PC-3 (cell line): Measurements from ENCODE around the gene CAPN10. TPM values are rescaled to one million over a fixed set of nuclear protein-coding genes. Genes with fewer than 3 reads are reported as not detected.

Experiments
- ATAC-seq: fragments of 200-7000 bp; cut with Tn5 transposase; 2 replicates; pipeline ENCODE4 v1.9.1; 2020; ENCODE audit warnings: mild to moderate bottlenecking, moderate library complexity
- BruUV-seq: library from RNA; stranded (reverse); fragments of 400-500 nt; replicated peaks from 2 replicates; lab custom pipeline; 2021; lab: Mats Ljungman, UMichigan
- CTCF ChIA-PET: fragments of 300-600 bp; sonication (Branson Sonifier 250); formaldehyde crosslinking; loops from one replicate; lab custom pipeline; 2022; ENCODE audit warnings: antibody characterized with exemption; lab: Charles Lee
- POLR2A ChIA-PET: fragments of 300-600 bp; sonication (Branson Sonifier 250); formaldehyde crosslinking; loops from one replicate; lab custom pipeline; 2022; ENCODE audit warnings: antibody characterized with exemption; ENCODE audit not compliant: unreplicated experiment; lab: Charles Lee
- DNase-seq: peaks from one replicate; pipeline ENCODE4 v3.0.0-alpha.2; 2015
- H2AFZ ChIP-seq: fragments of 300-600 bp; sonication (generic); 2 replicates; pipeline ENCODE4 v1.6.0; 2016; ENCODE audit warnings: antibody characterized with exemption, low read length
- H3F3A ChIP-seq: fragments of 300-600 bp; sonication (generic); one replicate; pipeline ENCODE4 v1.6.0; 2017; ENCODE audit warnings: antibody characterized with exemption, low read length, control low read depth, mild to moderate bottlenecking; ENCODE audit not compliant: unreplicated experiment
- H3K27ac ChIP-seq: fragments of 300-600 bp; sonication (generic); 2 replicates; pipeline ENCODE4 v1.5.1; 2016; ENCODE audit warnings: mild to moderate bottlenecking, low read length
- H3K27me3 ChIP-seq: fragments of 300-600 bp; sonication (generic); 2 replicates; pipeline ENCODE4 v1.6.1; 2016; ENCODE audit warnings: low read length, mixed read lengths
- H3K36me3 ChIP-seq: fragments of 300-600 bp; sonication (generic); 2 replicates; pipeline ENCODE4 v1.6.1; 2016; ENCODE audit warnings: low read depth, mixed run types, low read length, mixed read lengths
- H3K4me1 ChIP-seq: fragments of 300-600 bp; sonication (generic); 2 replicates; pipeline ENCODE4 v1.5.1; 2016; ENCODE audit warnings: low read length; ENCODE audit not compliant: insufficient read depth
- H3K4me2 ChIP-seq: fragments of 300-600 bp; sonication (generic); 2 replicates; pipeline ENCODE4 v1.6.0; 2016; ENCODE audit warnings: low read length
- H3K4me3 ChIP-seq: fragments of 300-600 bp; sonication (generic); 2 replicates; pipeline ENCODE4 v1.5.1; 2016; ENCODE audit warnings: mild to moderate bottlenecking, low read length, mixed read lengths
- H3K79me2 ChIP-seq: fragments of 300-600 bp; sonication (generic); 2 replicates; pipeline ENCODE4 v1.6.1; 2017; ENCODE audit warnings: low read length, mixed read lengths
- H3K9ac ChIP-seq: fragments of 300-600 bp; sonication (generic); 2 replicates; pipeline ENCODE4 v1.6.0; 2016; ENCODE audit warnings: mild to moderate bottlenecking, low read length
- H3K9me2 ChIP-seq: fragments of 300-600 bp; sonication (generic); replicated peaks from 2 replicates; pipeline ENCODE4 v1.6.1; 2016; ENCODE audit warnings: mixed run types, low read length, mixed read lengths
- H3K9me3 ChIP-seq: fragments of 300-600 bp; sonication (generic); 2 replicates; pipeline ENCODE4 v1.6.1; 2016; ENCODE audit warnings: low read length, mixed read lengths
- H4K20me1 ChIP-seq: fragments of 300-600 bp; sonication (generic); 2 replicates; pipeline ENCODE4 v1.6.1; 2016; ENCODE audit warnings: low read length, mixed read lengths
- EZH2 ChIP-seq: fragments of 300-600 bp; sonication (generic); IDR thresholded peaks from one replicate; pipeline ENCODE4 v1.6.1; 2017; ENCODE audit warnings: antibody characterized with exemption, mild to moderate bottlenecking, low read length; ENCODE audit not compliant: unreplicated experiment
- EZH2phosphoT487 ChIP-seq: fragments of 300-600 bp; sonication (generic); IDR thresholded peaks from 2 replicates; pipeline ENCODE4 v1.6.1; 2018; ENCODE audit warnings: mild to moderate bottlenecking, antibody characterized with exemption, low read length, borderline replicate concordance
- intact Hi-C: fragments of 100-400 bp; cut with micrococcal nuclease; formaldehyde crosslinking; loops from 2 replicates; pipeline ENCODE4 v1.9.0; 2023
- total RNA-seq: library from RNA; depleted of rRNA; stranded (reverse); fragments of >200 nt; gene quantifications from 2 replicates; pipeline ENCODE4 v1.2.3, GENCODE V29; 2014
- TF ChIP-seq, protein P1 (sequence below): fragments of 300-600 bp; sonication (generic); conservative IDR thresholded peaks from 2 replicates; pipeline ENCODE4 v1.5.1; 2017; ENCODE audit warnings: antibody characterized with exemption, low read depth, mild to moderate bottlenecking, low read length

CAPN10 gene
- total RNA-seq, 1 experiment from 2014 or later, result 32.2 TPM

DNA sequence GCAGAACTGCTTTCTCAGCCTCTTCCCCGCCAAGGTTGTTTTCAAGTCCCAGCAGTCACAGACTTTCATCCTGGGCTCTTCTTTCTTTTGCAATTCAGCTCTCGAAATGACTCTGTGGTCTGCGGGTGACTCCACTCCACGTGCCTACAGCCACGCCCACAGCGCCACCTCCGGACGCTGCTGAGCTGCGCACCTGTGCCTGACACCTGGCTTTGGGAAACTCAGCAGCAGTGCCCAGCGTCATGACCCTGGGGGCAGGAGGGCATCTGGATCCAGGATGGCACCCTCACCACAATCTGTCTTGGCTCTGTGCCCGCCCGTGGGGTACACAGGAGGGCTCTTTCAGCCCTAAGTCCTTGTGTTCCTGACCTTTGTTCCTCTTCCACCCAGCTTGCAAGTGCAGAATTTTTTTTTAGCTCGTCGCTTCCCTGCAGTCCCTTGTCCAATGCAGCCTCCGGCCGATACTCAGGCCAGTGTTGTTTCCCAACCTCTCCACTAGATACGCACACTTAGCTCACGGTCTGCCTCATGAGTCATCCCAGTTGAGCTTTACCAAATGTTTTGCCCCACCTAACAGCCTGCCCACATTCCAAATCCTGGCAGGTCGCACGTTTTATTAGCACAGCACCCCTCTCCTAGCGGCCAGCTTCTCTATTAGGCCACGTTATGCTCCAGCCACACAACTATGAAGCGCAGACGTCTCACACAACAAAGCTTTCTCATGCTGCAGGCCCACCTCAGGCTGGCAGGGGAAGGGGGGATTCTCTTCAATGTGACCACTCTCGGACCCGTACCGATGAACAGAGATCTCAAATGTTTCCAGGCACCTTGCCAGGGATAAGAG is 6.5 kb upstream of the CAPN10 start:
- BruUV-seq, result no TSS peak
- peaks cover 4% of the 10 kb centered on the region; the same call in 1 of the 2 replicates for H3K36me3 ChIP-seq
- no peaks in the 10 kb centered on the region for H3K27me3 ChIP-seq
- POLR2A ChIA-PET, result interaction anchor here (0.6 to 1.4 kb wide), 3 partner anchors 12 to 19 kb away, joined by 3 to 10 read pairs (median 8); partner anchors contain the start of gene RNPEPL1
- H3K4me1 ChIP-seq, result peaks cover 52% of the 10 kb centered on the region
- peak overlapping the region; percentile 48; the same call in 1 of the 2 replicates for H3K4me3 ChIP-seq
- TF ChIP-seq, protein P1, sequence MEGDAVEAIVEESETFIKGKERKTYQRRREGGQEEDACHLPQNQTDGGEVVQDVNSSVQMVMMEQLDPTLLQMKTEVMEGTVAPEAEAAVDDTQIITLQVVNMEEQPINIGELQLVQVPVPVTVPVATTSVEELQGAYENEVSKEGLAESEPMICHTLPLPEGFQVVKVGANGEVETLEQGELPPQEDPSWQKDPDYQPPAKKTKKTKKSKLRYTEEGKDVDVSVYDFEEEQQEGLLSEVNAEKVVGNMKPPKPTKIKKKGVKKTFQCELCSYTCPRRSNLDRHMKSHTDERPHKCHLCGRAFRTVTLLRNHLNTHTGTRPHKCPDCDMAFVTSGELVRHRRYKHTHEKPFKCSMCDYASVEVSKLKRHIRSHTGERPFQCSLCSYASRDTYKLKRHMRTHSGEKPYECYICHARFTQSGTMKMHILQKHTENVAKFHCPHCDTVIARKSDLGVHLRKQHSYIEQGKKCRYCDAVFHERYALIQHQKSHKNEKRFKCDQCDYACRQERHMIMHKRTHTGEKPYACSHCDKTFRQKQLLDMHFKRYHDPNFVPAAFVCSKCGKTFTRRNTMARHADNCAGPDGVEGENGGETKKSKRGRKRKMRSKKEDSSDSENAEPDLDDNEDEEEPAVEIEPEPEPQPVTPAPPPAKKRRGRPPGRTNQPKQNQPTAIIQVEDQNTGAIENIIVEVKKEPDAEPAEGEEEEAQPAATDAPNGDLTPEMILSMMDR, result peak; percentile 57
- TF ChIP-seq EZH2phosphoT487, result no peak
- TF ChIP-seq EZH2, result no peak
- peak overlapping the region; percentile 91 for H3K27ac ChIP-seq
- H4K20me1 ChIP-seq, result no peaks in the 10 kb centered on the region; the same call in 1 of the 2 replicates
- H3K9me3 ChIP-seq, result no peaks in the 10 kb centered on the region
- peaks cover 60% of the 10 kb centered on the region for H3K79me2 ChIP-seq
- H3K9me2 ChIP-seq, result no peaks in the 10 kb centered on the region
- DNase-seq (peak; percentile 93), ATAC-seq (peak; percentile 92)
- peak overlapping the region; percentile 25; the same call in 1 of the 2 replicates for H2AFZ ChIP-seq
- CTCF ChIA-PET, result interaction anchor here (0.5 to 2.7 kb wide), 3 partner anchors 11 to 66 kb away, joined by 8 to 31 read pairs (median 10); no protein-coding TSS in a partner anchor
- peaks cover 7% of the 10 kb centered on the region for H3F3A ChIP-seq
- H3K4me2 ChIP-seq, result peak overlapping the region; percentile 79
- intact Hi-C loops, result loop anchor here (1.0 kb wide), 1 partner anchor 19 kb away; no protein-coding TSS in a partner anchor
- peak overlapping the region; percentile 55 for H3K9ac ChIP-seq

DNA sequence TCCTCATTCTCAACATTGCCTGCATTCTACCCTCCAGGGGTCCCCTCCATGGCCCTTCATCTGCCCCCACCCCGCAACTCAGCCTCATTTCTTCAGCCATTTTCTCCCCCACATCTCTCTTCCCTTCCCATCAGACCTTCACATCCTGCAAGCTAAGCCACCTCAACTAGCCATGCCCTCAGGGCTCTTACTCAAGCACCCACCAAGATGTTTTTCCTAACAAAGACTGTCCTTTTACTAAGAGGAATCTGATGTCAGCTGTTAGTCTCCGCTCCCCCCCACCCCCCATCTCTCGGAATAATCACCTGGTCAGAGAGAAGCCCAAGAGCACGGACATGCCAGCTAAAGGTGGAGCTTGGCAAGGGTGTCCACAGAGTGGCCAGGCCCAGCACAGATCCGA is 4.7 kb upstream of the CAPN10 start:
- TF ChIP-seq EZH2, result no peak
- TF ChIP-seq, protein P1, result no peak
- TF ChIP-seq EZH2phosphoT487, result no peak
- DNase-seq (peak; percentile 42), ATAC-seq (no peak)
- H3K9ac ChIP-seq, result no peak overlapping the region
- peak overlapping the region; percentile 8; the same call in 1 of the 2 replicates for H3K27ac ChIP-seq
- H3K27me3 ChIP-seq, result no peaks in the 10 kb centered on the region
- H3K4me1 ChIP-seq, result peaks cover 57% of the 10 kb centered on the region
- peak overlapping the region; percentile 38; the same call in 1 of the 2 replicates for H3K4me2 ChIP-seq
- no peak overlapping the region for H3K4me3 ChIP-seq
- intact Hi-C loops, result no loop called here
- H2AFZ ChIP-seq, result no peak overlapping the region
- ChIA-PET CTCF (interaction anchor here (2.7 kb wide), 1 partner anchor 16 kb away, joined by 31 read pairs; no protein-coding TSS in a partner anchor), POLR2A (no interaction called here)
- H3F3A ChIP-seq, result peaks cover 7% of the 10 kb centered on the region
- peaks cover 2% of the 10 kb centered on the region; the same call in 1 of the 2 replicates for H3K36me3 ChIP-seq
- no peaks in the 10 kb centered on the region for H3K9me2 ChIP-seq
- no TSS peak for BruUV-seq
- H3K9me3 ChIP-seq, result no peaks in the 10 kb centered on the region
- no peaks in the 10 kb centered on the region; the same call in 1 of the 2 replicates for H4K20me1 ChIP-seq
- H3K79me2 ChIP-seq, result peaks cover 72% of the 10 kb centered on the region
